ENCODE measurements around the gene SULT4A1.

SULT4A1 gene

DNA sequence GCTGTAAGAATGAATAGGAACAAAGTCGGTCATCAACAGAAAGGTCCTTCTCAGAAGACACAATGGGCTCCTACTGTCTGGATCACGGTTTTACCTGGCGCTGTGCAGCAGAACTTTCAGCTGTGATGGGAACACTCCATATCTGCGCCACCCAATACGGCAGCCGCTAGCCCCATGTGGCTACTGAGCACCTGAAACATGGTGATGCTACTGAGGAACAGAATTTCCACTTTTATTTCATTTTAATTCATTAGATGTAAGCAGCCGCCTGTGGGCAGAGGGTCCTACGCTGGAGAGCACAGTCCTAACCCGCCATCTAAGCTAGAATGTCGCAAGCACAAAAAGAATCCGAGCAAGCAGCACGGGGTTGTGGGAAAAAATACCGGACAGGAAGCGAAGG lies 2.7 kb downstream of the SULT4A1 start:
- no peak for FAIRE-seq

DNA sequence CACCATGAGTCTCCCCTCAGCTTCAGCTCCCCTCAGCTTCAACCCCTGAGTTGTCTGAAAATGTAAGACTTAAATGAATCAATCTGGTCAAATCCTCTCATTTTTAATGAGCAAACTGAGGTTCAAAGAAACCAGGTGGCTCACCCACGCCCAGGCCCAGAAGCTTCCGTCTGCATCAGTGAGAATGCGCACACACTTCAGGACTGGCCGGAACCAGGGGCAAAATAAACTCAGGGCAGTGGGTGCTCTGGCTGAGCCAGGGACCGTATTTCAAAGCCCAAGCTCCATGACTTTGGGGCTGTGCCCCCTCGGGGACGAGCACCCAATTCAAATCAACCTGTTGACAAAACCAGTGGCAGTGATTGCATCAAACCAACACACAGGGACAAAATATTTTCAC lies 3.1 kb downstream of the SULT4A1 start:
- FAIRE-seq = no peak

DNA sequence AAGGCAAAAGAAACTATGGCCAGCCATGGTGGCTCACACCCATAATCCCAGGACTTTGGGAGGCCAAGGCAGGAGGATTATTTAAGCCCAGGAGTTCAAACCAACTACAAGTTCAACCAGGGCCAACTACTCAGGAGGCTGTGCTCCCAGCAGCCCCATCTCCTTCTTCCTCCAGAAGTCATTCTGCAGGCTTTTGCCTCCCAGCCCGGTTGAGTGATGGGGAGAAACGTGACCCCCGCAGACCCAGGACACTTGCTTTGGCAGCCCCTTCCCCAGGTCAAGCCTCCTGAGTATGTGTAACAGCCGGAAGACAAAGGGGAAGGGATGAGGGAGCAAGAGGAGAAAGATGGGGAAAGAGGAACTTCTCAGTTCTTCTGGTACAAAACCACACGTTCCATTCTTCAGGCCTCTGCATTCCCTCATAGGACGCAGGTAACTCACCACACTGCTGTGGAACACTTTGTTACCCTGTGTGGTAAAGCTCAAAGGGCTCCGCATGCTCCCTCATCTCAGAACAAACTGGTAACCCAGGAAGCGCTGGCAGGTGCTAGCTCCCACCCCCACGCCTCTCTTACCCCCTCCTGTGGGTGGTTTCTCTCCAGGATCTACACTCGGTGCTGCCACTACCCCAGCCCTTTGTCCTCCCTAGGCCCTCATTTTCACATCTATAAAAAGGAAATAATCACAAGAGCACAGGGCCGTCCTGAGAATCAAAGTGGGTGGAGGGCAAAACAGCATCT lies 4.0 kb downstream of the SULT4A1 start:
- no peak for FAIRE-seq

DNA sequence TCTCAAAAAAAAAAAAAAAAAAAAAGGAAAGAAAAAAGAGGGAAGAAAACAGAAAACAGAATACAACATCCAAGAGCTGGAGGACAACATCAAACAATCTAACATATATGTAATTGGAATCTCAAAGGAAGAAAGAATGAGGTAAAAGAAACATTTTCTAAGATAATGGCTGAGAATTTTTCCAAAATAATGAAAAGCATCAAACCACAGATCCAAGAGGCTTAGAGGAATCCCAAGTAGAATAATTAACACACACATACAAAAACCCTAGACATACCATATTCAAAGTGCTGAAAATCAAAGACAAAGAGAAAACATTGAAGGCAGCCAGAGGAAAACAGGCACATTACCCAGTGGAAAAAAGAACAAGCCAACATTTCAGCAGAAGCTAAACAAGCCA lies 4.9 kb downstream of the SULT4A1 start:
- FAIRE-seq = no peak

DNA sequence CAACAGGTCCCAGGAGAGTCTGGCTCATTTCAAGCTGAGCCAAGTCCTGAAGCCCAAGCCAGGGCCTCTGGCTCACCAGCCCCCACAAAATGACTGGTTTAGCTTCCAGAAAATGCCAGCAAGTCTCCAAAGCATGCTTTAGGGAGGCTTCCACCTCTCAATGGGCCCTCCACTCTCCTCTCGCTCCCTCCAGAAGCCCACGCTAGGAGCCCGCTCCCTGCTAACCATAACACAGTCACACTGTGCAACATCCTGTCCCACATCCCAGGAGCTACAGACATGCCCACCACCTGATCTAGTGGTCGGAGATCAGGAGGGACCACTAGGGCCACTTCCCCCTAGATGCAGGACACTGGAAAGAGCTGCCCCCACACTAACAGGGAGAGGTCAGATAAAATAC lies 6.9 kb downstream of the SULT4A1 start:
- FAIRE-seq = no peak

DNA sequence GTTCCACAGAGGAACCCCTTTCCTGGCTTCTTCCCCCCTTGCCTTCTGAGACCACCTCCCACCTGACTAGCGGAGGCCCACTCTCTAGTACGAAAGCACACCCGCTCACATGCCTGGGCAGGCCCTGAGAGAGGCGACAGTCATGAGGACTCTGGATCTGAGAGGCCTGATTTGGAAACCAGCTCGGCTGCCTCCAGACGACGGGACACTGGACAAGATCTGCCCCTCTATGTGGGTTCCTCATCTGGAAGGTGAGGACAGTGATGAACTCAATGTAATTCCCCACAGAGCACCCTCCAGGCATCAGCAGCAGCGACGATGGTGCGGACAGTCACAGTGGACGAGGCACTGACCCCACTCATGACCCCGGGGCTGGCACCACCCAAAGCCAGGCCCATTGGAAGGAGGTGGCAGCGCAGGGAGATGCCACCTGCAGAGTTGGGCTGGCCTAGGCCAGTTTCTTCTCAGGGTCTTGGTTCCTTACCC lies 7.5 kb downstream of the SULT4A1 start:
- no peak for FAIRE-seq

DNA sequence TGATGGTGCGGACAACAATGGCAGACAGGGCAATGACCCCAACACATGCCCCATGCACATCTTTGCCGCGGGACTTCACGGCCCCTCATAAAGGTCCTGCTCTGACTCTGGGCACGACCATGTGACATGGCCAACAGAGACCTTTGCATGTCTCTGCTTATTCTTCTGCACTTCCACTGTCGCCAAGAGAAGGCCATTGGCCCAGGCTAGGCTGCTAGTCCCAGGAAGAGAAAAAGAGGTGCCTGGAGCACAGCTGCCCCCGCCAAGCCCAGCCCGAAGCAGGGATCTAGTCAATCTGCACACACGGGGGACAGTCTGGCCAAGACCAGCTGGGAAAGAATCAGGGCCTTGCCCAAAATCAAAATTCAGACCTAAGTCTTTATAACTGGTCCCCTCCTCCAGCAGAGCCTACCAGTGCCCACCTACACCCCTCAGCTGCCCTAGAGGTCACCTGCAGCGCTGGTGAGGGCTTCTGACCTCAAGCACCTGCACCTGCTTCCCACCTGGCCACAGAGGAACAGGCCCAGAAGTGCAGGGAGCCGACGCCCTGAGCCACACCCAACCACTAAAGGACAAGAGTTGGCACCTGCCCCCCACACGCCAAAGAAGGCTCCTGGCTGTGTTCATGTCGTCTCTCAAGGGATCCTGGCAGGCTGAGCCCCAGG lies 8.1 kb downstream of the SULT4A1 start:
- no peak for FAIRE-seq

DNA sequence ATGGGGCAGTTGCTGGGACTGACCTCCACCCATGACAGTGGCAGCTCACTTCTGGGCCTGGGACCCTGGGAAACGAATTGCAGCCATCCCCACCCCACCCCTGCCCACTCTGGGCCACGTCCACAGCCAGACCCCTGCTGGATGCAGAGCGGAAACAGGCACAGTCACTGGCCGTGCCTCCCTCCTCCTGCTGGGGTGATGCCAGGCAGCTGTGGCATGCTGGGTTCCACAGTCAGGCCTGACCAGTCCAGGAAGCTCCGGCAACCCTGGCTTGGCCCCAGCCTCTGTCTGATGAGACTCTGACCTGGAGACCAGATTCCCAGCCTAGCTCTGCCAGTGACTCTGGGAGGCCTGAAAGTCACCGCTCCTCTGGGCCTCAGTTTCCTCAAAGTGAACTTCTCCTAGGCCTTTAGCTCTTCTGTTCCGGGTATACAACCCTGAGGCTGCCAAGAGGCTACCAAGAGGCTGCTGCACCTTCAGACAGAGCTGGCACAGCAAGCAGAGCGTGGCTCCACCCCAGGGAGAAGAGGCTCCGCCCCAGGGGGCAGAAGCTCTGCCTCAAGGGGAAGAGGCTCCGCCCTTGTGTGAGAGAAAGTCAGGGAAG lies 8.9 kb downstream of the SULT4A1 start:
- no peak for FAIRE-seq

DNA sequence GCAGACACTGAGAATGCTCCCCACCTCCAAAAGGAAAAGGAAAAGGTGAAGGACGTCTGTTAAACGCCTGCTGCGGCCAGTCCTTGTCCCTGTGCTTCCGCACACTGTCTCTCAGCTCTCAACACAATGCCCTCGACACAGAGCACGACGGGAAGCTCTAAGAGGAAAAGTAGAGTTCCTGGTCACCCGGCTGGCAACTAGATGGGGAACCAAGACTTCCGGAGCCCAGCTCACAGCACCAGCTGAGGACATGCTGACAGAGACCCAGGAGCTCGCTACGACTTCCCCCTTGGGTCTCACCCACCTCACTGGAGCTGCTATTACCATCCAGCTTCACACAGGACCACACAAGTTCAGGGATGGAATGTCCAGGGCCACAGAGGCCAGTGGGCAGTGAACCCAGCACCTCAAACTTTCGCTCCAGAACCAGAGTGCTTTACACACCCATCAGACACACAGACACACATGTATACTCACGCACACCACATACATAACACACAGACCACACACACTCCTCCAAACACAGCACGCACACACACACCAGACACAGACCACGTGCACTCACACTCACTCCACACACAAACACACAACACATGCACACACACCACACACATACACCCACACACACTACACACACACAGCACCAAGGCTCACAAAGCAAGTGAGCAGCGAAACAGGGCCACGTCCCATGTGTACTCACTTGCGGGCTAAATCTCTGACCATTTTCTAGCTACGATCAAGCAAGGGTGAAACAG lies 9.6 kb downstream of the SULT4A1 start:
- FAIRE-seq = no peak

DNA sequence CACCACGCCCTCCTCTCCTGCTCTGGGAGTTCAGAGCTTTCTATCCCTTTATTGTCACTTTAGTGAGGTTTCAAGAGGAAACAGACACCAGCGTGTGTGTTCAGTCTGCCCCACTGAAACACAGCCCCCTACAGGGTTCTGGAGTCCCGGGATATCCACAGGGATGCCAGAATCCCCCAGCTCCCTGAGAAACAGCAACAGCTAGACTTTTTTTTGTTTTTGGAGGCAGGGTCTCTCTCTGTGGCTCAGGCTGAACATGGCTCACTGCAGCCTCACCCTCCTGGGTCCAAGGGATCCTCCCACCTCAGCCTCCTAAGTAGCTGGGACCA lies 10.4 kb downstream of the SULT4A1 start:
- no peak for FAIRE-seq

DNA sequence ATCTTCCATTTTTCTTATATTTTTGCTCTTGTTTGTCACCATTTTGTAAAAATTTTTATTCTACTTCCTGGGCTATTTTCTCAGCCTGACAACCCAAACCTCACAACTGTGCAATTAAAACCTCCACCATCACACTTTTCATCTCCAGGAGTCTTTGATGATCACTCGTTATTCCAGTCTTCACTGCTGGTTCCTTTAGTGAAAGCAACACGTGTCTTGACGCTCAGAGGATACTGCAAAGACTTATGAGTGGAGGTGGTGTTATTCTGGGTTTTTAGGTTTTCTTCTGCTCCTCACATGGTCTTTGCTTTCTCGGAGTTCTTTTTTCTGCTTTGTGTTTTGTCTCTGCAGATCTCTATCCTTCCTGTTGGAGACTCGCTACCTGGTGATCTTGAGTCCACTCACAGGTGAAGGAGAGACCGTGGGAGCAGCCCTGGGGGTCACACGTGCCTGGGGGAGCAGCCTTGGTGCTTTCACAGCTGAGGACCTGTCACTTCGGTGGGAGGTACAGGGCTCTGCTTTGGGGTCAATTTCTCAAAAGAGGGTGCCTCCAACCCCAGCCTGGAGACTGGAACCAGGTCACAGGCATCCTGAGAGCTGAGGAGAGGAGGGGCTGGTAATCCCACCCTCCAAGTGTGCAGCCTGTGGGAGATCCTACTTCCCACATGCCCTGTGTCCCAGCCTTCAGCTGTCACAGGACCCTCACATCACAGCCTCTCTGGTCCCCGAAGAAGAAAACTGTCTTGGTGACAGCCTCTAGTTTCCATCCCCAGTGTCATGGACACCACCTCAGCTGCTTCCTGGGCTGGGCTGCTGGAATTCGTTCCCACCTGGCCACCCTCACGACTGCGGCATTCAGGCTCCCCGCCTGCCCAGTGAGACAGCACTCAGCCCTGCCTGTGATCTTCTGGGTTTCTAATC lies 11.0 kb downstream of the SULT4A1 start:
- no peak for FAIRE-seq

DNA sequence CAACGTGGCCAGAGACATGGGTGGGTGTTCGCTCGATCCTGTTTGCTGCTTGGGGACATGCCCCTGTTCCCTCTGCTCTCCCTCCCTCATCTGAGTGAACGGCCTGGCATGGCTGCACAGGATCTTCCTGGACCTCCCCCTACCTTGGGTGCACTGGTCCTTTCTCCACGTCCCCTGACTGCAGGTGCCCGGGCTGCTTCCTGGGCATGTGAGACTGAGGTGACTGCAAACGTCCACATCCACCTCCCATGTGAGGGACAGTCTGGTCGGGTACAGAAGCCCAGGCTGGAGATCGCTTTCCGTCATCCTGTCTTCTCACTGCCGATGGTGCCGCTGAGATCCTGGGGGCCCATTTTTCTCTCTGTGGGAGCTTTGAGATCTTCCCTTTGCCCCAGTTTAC lies 11.8 kb downstream of the SULT4A1 start:
- no peak for FAIRE-seq

DNA sequence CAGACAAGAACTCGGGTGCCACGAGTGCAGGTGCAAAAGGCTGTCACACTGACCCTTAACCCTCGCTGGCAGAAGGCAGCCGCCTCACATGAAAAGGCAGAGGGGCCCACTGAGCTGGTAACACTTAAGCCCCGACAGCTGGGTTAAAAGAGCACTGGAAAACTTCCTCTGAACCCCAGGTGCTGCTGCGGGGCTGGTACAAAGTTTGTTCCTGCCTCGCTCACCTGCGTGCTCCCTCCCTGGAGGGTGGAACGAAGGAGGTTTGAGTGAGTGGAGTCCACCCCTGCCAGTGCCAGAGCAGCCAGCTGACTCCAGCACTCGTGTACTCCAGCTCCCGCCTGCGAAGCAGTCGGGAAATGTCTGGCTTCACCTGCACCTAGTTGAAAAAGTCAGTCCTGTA lies 12.6 kb downstream of the SULT4A1 start:
- FAIRE-seq = no peak

DNA sequence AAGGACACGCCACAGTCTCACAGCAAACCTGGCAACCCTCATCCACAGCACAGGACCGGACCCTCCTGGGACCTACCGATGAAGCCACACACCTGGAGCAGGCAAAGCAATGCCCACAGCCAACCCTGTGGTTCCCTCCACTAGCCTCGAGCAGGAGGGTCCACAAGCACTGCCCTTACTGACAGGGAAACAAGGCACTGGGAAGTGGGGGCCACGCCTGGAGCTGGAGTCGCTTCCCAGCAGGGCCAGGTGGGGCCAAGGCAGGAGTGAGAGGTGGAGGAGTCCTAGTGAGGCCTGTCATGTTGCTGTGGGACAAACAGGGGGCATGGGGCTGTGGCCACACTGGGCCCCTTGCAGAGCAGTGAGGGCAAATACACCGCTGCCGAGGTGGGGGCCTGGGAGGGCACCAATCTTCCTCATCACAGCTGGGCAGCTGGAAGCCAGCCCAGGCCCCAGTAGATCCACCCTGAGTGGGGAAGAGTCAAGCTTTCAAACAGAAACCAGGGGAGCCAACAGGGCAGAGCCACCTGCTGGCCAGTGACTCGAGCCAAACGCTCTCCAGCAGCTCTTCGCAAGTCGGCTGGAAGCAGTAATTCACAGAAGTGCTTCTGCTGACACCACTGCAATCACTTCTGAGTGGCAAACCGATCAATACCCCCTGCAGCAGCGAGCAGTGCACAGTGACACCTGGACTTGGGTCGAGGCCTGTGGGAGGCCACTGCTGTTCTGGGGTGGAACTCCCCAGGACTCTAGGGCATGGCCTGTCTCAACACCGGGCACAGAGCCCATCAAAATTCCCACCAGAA lies 13.7 kb downstream of the SULT4A1 start:
- no peak for FAIRE-seq

DNA sequence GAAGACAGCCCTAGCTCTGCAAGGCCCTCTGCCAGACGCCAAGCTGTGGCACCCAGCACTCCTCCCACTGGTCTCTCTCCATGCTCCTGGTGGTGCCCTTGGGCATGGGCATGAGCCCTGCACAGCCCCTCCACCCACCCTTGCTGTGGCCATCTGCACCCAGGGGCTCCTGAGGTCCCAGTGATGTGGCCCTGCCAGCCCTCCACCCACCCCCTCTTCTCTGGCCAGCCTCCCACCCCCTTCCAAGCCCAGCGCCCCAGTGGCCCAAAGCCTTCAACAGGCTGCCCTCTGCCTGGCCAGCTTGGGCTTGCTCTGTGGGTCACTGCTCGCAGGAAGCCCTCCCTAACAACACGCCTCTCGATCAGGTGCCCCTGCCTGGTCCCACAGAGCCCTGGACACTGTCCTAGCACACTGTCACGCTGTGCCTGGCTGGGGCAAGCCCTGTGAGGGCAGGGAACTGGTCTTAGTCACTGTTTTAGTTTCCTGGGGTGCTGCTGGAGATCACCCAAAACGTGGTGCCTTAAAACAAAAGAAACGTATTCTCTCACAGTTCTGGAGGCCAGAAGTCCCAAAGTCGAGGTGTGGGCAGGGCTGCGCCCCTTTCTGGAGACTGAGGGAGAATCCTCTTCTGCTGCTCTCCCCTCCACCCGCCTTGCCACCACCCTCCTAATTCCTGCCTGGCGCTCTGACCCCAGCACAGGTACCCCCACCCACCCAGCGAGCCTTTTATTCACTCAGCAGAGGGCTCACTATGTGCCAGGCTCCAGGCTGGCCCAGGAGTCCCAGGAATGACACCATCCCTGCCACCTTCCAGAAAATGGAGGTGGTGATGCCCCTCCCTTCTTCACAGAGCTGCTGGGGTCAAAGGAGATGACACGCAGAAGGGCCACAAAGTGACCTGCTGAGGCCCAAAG lies 14.7 kb downstream of the SULT4A1 start:
- no peak for FAIRE-seq

DNA sequence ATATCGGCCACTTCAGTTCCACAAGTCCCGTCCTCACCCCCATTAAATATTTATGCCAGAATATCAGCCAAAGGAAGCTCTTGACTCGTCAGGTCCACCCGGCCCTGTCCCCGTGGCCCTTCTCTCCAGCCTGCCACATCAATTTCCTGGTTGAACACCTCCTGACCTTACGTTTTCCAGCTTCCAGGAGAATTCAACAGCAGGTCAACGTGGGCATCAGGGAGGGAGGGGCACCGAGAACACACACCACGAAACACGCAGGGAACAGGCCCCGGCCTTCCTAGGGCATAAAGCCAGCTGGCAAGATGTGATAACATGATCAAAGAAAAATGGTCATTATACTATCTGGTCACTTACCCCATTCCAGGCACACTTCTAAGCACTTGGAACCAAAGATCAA lies 15.3 kb downstream of the SULT4A1 start:
- no peak for FAIRE-seq

DNA sequence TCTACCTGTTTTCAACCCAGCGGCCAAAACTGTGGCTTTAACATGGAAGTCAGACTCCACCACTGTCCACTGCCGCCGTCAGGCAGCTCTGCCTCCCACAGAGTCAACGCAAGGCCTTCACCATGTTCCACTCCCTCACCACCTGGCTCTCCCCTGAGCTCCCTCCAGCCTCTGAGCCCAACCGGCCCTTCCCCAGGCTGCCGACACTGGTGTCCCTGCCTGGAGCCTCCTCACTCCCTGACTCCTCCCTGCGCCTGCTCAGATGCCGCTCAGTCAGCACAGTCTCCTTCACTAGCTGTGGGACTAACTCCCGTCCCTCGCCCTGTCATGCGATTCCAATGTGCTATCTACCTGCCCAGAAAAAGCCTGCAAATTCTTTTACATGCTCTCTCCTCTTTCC lies 16.3 kb downstream of the SULT4A1 start:
- no peak for FAIRE-seq

DNA sequence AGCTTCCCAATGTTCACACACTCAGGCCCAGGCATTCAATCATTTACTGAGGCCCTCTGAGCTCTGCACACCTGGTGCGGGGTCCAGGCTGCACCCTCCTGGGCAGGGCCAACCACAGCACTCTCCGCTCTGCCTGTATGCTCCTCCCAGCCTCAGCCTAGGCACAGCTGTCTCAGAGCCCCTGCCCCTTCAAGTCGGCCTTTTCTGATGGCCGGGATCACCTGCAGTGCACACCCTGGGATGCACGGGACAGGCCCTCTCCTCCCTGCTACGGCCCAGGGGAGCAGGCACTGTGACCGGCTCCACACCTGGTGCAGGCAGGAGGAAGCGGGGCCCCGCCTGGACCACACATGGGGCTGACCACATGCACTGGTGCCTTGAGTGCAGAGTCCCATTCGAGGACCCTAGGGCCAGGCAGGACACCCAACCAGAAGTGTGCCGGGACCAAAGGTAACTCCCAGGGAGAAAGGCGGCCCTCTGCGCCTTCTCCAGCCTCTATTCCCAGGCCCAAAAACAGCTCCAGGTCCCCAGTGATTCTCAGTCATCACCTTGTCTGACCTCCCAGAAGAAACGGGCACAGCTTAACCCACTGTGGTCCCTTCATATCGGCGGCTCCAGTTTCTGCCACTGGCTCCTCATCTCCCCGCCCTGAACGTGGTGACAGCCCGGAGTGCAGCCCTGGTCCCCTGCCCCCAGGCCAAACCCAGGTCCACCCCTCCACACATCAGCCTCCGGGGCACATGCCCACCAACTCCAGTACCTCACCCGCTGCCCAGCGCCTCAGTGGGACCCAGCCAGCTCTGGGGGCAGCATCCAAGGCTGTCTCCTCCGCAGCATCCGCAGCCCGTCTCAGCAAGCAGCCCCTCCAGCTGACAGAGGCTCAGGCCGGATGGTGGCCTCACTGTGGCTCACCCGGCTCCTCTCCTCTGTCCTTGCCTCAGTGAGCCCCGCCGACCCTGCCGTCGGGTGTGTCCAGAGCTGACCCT lies 17.5 kb downstream of the SULT4A1 start:
- no peak for FAIRE-seq
